ENCODE measurements around the gene HAUS6. TPM values are rescaled to one million over a fixed set of nuclear protein-coding genes. Genes with fewer than 3 reads are reported as not detected.

The HAUS6 gene
- total and polyA plus RNA-seq, 2 of the 8 experiments (the other 6 are each of a cell fraction or from before 2014, with no cell fraction given): 11.7 to 52.4 TPM

- H3K79me1 ChIP-seq (ENCODE audit: low read depth, low read length): no peaks in the 10 kb centered on the region
- H3K18ac ChIP-seq (ENCODE audit: extremely low read depth, low read length): no peak overlapping the region
- no peak overlapping the region for H3K4ac ChIP-seq (replicated peaks; ENCODE audit: insufficient read length, low read depth, low read length)
- no peaks in the 10 kb centered on the region for H3K79me2 ChIP-seq (ENCODE audit: control insufficient read depth in 1 of 2, insufficient read depth in 2 of 2, low read length in 2 of 2)
- no peak overlapping the region for H2BK5ac ChIP-seq (ENCODE audit: low read depth, low read length)
- no peak overlapping the region for H2BK120ac ChIP-seq (replicated peaks; ENCODE audit: low read depth, low read length)
- no peak overlapping the region for H3K14ac ChIP-seq (ENCODE audit: insufficient read length)
- H4K5ac ChIP-seq (ENCODE audit: insufficient read length, low read depth, low read length): no peak overlapping the region
- H3K9ac ChIP-seq (replicated peaks in 1 of 4; ENCODE audit: extremely low read depth in 1 of 4, low read depth in 3 of 4, low read length in 3 of 4): no peak overlapping the region
- no peaks in the 10 kb centered on the region for H3K36me3 ChIP-seq (ENCODE audit: control insufficient read depth in 2 of 4, insufficient read depth in 4 of 4, low read length in 3 of 4)
- no peak overlapping the region for H3K23ac ChIP-seq (ENCODE audit: insufficient read length)
- H3K23me2 ChIP-seq (ENCODE audit: low read depth, low read length): no peaks in the 10 kb centered on the region
- no peak overlapping the region for H2BK12ac ChIP-seq (ENCODE audit: low read depth, low read length)
- TF ChIP-seq SIRT6 (IDR thresholded peaks at IDR 0.05; ENCODE audit: low read length) (no peak), CTBP2 (IDR thresholded peaks at IDR 0.05; ENCODE audit: borderline replicate concordance, insufficient read depth, insufficient read length, low read length) (no peak), TEAD4 (IDR thresholded peaks at IDR 0.05; ENCODE audit: low read depth, low read length) (no peak), SRF (IDR thresholded peaks at IDR 0.05; ENCODE audit: low read depth, low read length) (no peak), ZNF274 (IDR thresholded peaks at IDR 0.05; ENCODE audit: borderline replicate concordance, extremely low read depth, low read length) (no peak), HDAC6 (IDR thresholded peaks at IDR 0.05; ENCODE audit: low read depth, low read length) (no peak), SP2 (IDR thresholded peaks at IDR 0.05; ENCODE audit: low read length) (no peak), YY1 (IDR thresholded peaks at IDR 0.05; ENCODE audit: low read depth, low read length) (no peak), TCF12 (IDR thresholded peaks at IDR 0.05; ENCODE audit: low read depth, low read length) (no peak), MAFK (IDR thresholded peaks at IDR 0.05; ENCODE audit: low read depth, low read length) (no peak), POLR2AphosphoS5 (IDR thresholded peaks at IDR 0.05; ENCODE audit: low read depth, low read length) (no peak), RBBP5 (IDR thresholded peaks at IDR 0.05; ENCODE audit: borderline replicate concordance, low read depth, low read length) (no peak)
- no peak overlapping the region for H4K8ac ChIP-seq (ENCODE audit: extremely low read depth, insufficient read depth, low read length)
- H3K9me3 ChIP-seq (ENCODE audit: insufficient read depth in 2 of 2, low read depth in 1 of 2, low read length in 1 of 2): no peaks in the 10 kb centered on the region
- H3K27ac ChIP-seq (ENCODE audit: low read depth, low read length): no peak overlapping the region
- no peaks in the 10 kb centered on the region for H4K20me1 ChIP-seq (replicated peaks in 1 of 2; ENCODE audit: control insufficient read depth in 1 of 2, insufficient read depth in 2 of 2, low read length in 2 of 2)
- H2AK5ac ChIP-seq (ENCODE audit: low read depth, low read length): no peak overlapping the region
- POLR2A ChIA-PET (ENCODE audit: partially characterized antibody): no interaction called here
- H2BK15ac ChIP-seq (ENCODE audit: low read length): no peak overlapping the region
- H3K4me1 ChIP-seq (replicated peaks in 1 of 4; ENCODE audit: control insufficient read depth in 3 of 4, insufficient read depth in 4 of 4, low read length in 3 of 4): no peaks in the 10 kb centered on the region
- CTCF ChIA-PET (ENCODE audit: partially characterized antibody): interaction anchor here (0.6 to 1.7 kb wide), 2 partner anchors 8 to 507 kb away, joined by 3 to 5 read pairs; no protein-coding TSS in a partner anchor
- no peak for FAIRE-seq
- no peak overlapping the region for H4K91ac ChIP-seq (replicated peaks; ENCODE audit: insufficient read length, low read length)
- no peak overlapping the region for H3K56ac ChIP-seq (replicated peaks; ENCODE audit: insufficient read length, low read depth, low read length)
- H3K4me2 ChIP-seq (ENCODE audit: insufficient read depth in 1 of 2, low read depth in 2 of 2, low read length in 2 of 2): no peak overlapping the region
- H2BK20ac ChIP-seq (ENCODE audit: low read length): no peak overlapping the region
- DNase-seq (ENCODE audit: low read depth in 1 of 2, low spot score in 2 of 2): no peak
- no peak overlapping the region for H2AFZ ChIP-seq (ENCODE audit: low read length)
- no peak overlapping the region for H3K4me3 ChIP-seq (ENCODE audit: extremely low read depth in 1 of 4, insufficient read depth in 2 of 4, low read depth in 3 of 4, low read length in 4 of 4)
- H3K27me3 ChIP-seq (replicated peaks in 1 of 4; ENCODE audit: control insufficient read depth in 3 of 4, extremely low read depth in 1 of 4, insufficient read depth in 3 of 4, low read length in 3 of 4): no peaks in the 10 kb centered on the region
- 89% methylated on average over 2 of the region's 2 CpGs; no CpG with 5 or more reads in 1 of the 2 experiments for WGBS, 2 experiments (ENCODE audit: extremely low coverage in 1 of 2, insufficient coverage in 1 of 2, insufficient read length in 1 of 2, insufficient replicate concordance in 2 of 2, low coverage in 1 of 2, low lambda C conversion rate in 2 of 2, missing lambda C conversion rate in 1 of 2)
Observed at GRCh38 chr9:19022206-19022605, 80.5 kb downstream of the HAUS6 start.
